Osteocyte (in vitro differentiated cells): Measurements from ENCODE around the gene ETFA. TPM values are rescaled to one million over a fixed set of nuclear protein-coding genes. Genes with fewer than 3 reads are reported as not detected.
"Not testable (repeated sequence)": the region's sequence is repeated elsewhere in the genome, so short reads cannot be mapped to it uniquely, and the experiment has no call there.

Experiments used
- DNase-seq: peaks from one replicate; pipeline ENCODE4 v3.0.0; 2021; ENCODE audit warnings: mixed read lengths; ENCODE audit not compliant: unreplicated experiment; ENCODE audit errors: extremely low spot score
- H3K27ac Mint-ChIP-seq: one replicate; pipeline ENCODE4 v1.8.0; 2021; ENCODE audit warnings: mild to moderate bottlenecking, mixed read lengths; ENCODE audit not compliant: unreplicated experiment
- H3K27me3 Mint-ChIP-seq: one replicate; pipeline ENCODE4 v1.8.0; 2021; ENCODE audit warnings: mixed read lengths; ENCODE audit not compliant: unreplicated experiment
- H3K36me3 Mint-ChIP-seq: one replicate; pipeline ENCODE4 v1.8.0; 2021; ENCODE audit warnings: mixed read lengths; ENCODE audit not compliant: unreplicated experiment
- H3K4me1 Mint-ChIP-seq: one replicate; pipeline ENCODE4 v1.8.0; 2021; ENCODE audit warnings: mixed read lengths; ENCODE audit not compliant: unreplicated experiment
- H3K4me3 Mint-ChIP-seq: one replicate; pipeline ENCODE4 v1.8.0; 2021; ENCODE audit warnings: mild to moderate bottlenecking, moderate library complexity, mixed read lengths; ENCODE audit not compliant: unreplicated experiment
- H3K9me3 Mint-ChIP-seq: one replicate; pipeline ENCODE4 v1.8.0; 2021; ENCODE audit warnings: mixed read lengths; ENCODE audit not compliant: unreplicated experiment
- CTCF ChIP-seq: fragments of 200-600 bp; sonication (generic); IDR thresholded peaks from 2 replicates; pipeline ENCODE4 v1.5.0; 2021; ENCODE audit warnings: antibody characterized with exemption, mild to moderate bottlenecking, moderate library complexity
- total RNA-seq: library from RNA; stranded (reverse); gene quantifications from 2 replicates; pipeline ENCODE4 v1.2.1, GENCODE V29; 2021

The ETFA gene
- total RNA-seq, 1 donor from 2014 or later = 98.2 TPM

GRCh38 chr15:76270876-76271275 is 40.4 kb downstream of the ETFA start:
- peaks cover 56% of the 10 kb centered on the region for H3K36me3 Mint-ChIP-seq

GRCh38 chr15:76267077-76267476 is 44.2 kb downstream of the ETFA start:
- no peak for DNase-seq
- peaks cover 6% of the 10 kb centered on the region for H3K4me1 Mint-ChIP-seq
- H3K36me3 Mint-ChIP-seq = peaks cover 79% of the 10 kb centered on the region
- no peaks in the 10 kb centered on the region for H3K27me3 Mint-ChIP-seq
- no peak for TF ChIP-seq CTCF
- no peak overlapping the region for H3K27ac Mint-ChIP-seq
- no peak overlapping the region for H3K4me3 Mint-ChIP-seq
- H3K9me3 Mint-ChIP-seq = peaks cover 58% of the 10 kb centered on the region

More at GRCh38 chr15:76270876-76271275, 40.4 kb downstream of the ETFA start:
- no peak overlapping the region for H3K27ac Mint-ChIP-seq
- no peak for DNase-seq
- peaks cover 16% of the 10 kb centered on the region for H3K4me1 Mint-ChIP-seq
- peaks cover 23% of the 10 kb centered on the region for H3K9me3 Mint-ChIP-seq
- no peak overlapping the region for H3K4me3 Mint-ChIP-seq
- no peak for TF ChIP-seq CTCF
- H3K27me3 Mint-ChIP-seq = no peaks in the 10 kb centered on the region

- H3K27ac Mint-ChIP-seq, H3K4me3 Mint-ChIP-seq, H3K4me1 Mint-ChIP-seq, DNase-seq, H3K27me3 Mint-ChIP-seq: not testable (repeated sequence)
- H3K36me3 Mint-ChIP-seq = peaks cover 84% of the 10 kb centered on the region
- H3K9me3 Mint-ChIP-seq = peaks cover 63% of the 10 kb centered on the region
Measured at GRCh38 chr15:76265769-76266168, 45.5 kb downstream of the ETFA start.

- Mint-ChIP-seq H3K4me1 (no peaks in the 10 kb centered on the region), H3K27me3 (no peaks in the 10 kb centered on the region), H3K27ac (no peak overlapping the region), H3K9me3 (peaks cover 34% of the 10 kb centered on the region), H3K4me3 (no peak overlapping the region), H3K36me3 (peaks cover 52% of the 10 kb centered on the region)
- TF ChIP-seq CTCF = no peak
- no peak for DNase-seq
Measured at GRCh38 chr15:76260246-76260938, 50.9 kb downstream of the ETFA start.

- Mint-ChIP-seq H3K4me3 (no peak overlapping the region), H3K36me3 (peaks cover 45% of the 10 kb centered on the region), H3K27ac (no peak overlapping the region)
Measured at GRCh38 chr15:76259392-76259791, 51.9 kb downstream of the ETFA start.

More at GRCh38 chr15:76259392-76259791, 51.9 kb downstream of the ETFA start:
- no peak for DNase-seq
- TF ChIP-seq CTCF = no peak
- peaks cover 26% of the 10 kb centered on the region for H3K9me3 Mint-ChIP-seq
- H3K27me3 Mint-ChIP-seq = no peaks in the 10 kb centered on the region
- H3K4me1 Mint-ChIP-seq = peaks cover 3% of the 10 kb centered on the region
